GM12874 (cell line): Measurements from ENCODE around the gene POGLUT3.

Experiments used
- CTCF ChIP-seq: IDR thresholded peaks from 2 replicates; pipeline ENCODE4 v1.5.1; 2011; ENCODE audit warnings: low read depth, mild to moderate bottlenecking, control low read depth, low read length, moderate library complexity; ENCODE audit not compliant: insufficient read depth

POGLUT3 gene

GRCh38 chr11:108486828-108487227 is 11.4 kb downstream of the POGLUT3 start:
- no peak for TF ChIP-seq CTCF

- TF ChIP-seq CTCF, result no peak
Measured at GRCh38 chr11:108486331-108486730, 11.9 kb downstream of the POGLUT3 start.

- TF ChIP-seq CTCF, result no peak
Measured at GRCh38 chr11:108483163-108483562, 15.0 kb downstream of the POGLUT3 start.

GRCh38 chr11:108474664-108475463 is 23.3 kb downstream of the POGLUT3 start:
- TF ChIP-seq CTCF, result no peak

GRCh38 chr11:108472681-108473080 is 25.5 kb downstream of the POGLUT3 start:
- TF ChIP-seq CTCF, result no peak

- TF ChIP-seq CTCF, result no peak
Measured at GRCh38 chr11:108468478-108468864, 29.7 kb downstream of the POGLUT3 start.

- TF ChIP-seq CTCF, result no peak
Measured at GRCh38 chr11:108467091-108467823, 30.9 kb downstream of the POGLUT3 start, which contains the start of gene C11orf65. Gene C11orf65 (minus strand): TSS chr11:108467529. CDS start chr11:108461559, 5,970 bp downstream.
